ENCODE results near the gene DAO.
A peak's percentile ranks its signal among the peaks of the same experiment; 100 is the strongest.

Gene DAO

GRCh38 chr12:108879615-108880254 lies at the start of gene DAO:
Gene DAO, plus strand, starts transcription at chr12:108880092. Its CDS starts 4,915 bp downstream, at chr12:108885007.
- Histone ChIP-seq H3K27me3 (ENCODE audit: control insufficient read depth in 1 of 2, insufficient read depth in 2 of 2, low read length in 2 of 2) (no peaks in the 10 kb centered on the region), H3K36me3 (ENCODE audit: control insufficient read depth in 2 of 2, insufficient read depth in 2 of 2, low read length in 2 of 2) (no peaks in the 10 kb centered on the region), H3K4me3 (ENCODE audit: low read length in 2 of 2) (no peak within 1 kb of the TSS), H3K4me1 (ENCODE audit: control insufficient read depth, insufficient read depth, low read length) (no peaks in the 10 kb centered on the region), H3K9ac (ENCODE audit: low read length in 2 of 2) (no peak within 1 kb of the TSS), H3K9me3 (ENCODE audit: control insufficient read depth in 2 of 2, low read length in 2 of 2) (no peaks in the 10 kb centered on the region), H3K27ac (ENCODE audit: low read length) (no peak within 1 kb of the TSS)

- Histone ChIP-seq H3K36me3 (ENCODE audit: control insufficient read depth in 2 of 2, insufficient read depth in 2 of 2, low read length in 2 of 2) (peaks cover 19 to 26% of the 10 kb centered on the region in 2 donors), H3K27ac (ENCODE audit: low read length) (no peak overlapping the region), H3K9ac (ENCODE audit: low read length in 2 of 2) (no peak overlapping the region), H3K27me3 (ENCODE audit: control insufficient read depth in 1 of 2, insufficient read depth in 2 of 2, low read length in 2 of 2) (no peaks in the 10 kb centered on the region), H3K9me3 (ENCODE audit: control insufficient read depth in 2 of 2, low read length in 2 of 2) (no peaks in the 10 kb centered on the region), H3K4me1 (ENCODE audit: control insufficient read depth, insufficient read depth, low read length) (peaks cover 48% of the 10 kb centered on the region), H3K4me3 (ENCODE audit: low read length in 2 of 2) (no peak overlapping the region)
Observed at GRCh38 chr12:108831309-108831991, 48.4 kb upstream of the DAO start.

- H3K27ac ChIP-seq (ENCODE audit: low read length) = peak overlapping the region; percentile 67
- no peaks in the 10 kb centered on the region for H3K27me3 ChIP-seq (ENCODE audit: control insufficient read depth in 1 of 2, insufficient read depth in 2 of 2, low read length in 2 of 2)
- H3K4me3 ChIP-seq (ENCODE audit: low read length in 2 of 2) = peak overlapping the region in 1 of 2 donors; percentile 57
- H3K4me1 ChIP-seq (ENCODE audit: control insufficient read depth, insufficient read depth, low read length) = peaks cover 42% of the 10 kb centered on the region
- no peak overlapping the region for H3K9ac ChIP-seq (ENCODE audit: low read length in 2 of 2)
- peaks cover 19 to 26% of the 10 kb centered on the region in 2 donors for H3K36me3 ChIP-seq (ENCODE audit: control insufficient read depth in 2 of 2, insufficient read depth in 2 of 2, low read length in 2 of 2)
- H3K9me3 ChIP-seq (ENCODE audit: control insufficient read depth in 2 of 2, low read length in 2 of 2) = no peaks in the 10 kb centered on the region
Observed at GRCh38 chr12:108832208-108832607, 47.7 kb upstream of the DAO start.

GRCh38 chr12:108832730-108833354 lies 47.0 kb upstream of the DAO start:
- H3K27me3 ChIP-seq (ENCODE audit: control insufficient read depth in 1 of 2, insufficient read depth in 2 of 2, low read length in 2 of 2) = no peaks in the 10 kb centered on the region
- H3K36me3 ChIP-seq (ENCODE audit: control insufficient read depth in 2 of 2, insufficient read depth in 2 of 2, low read length in 2 of 2) = peaks cover 19 to 26% of the 10 kb centered on the region in 2 donors
- H3K4me3 ChIP-seq (ENCODE audit: low read length in 2 of 2) = peak overlapping the region; percentile 51 to 57
- no peaks in the 10 kb centered on the region for H3K9me3 ChIP-seq (ENCODE audit: control insufficient read depth in 2 of 2, low read length in 2 of 2)
- H3K4me1 ChIP-seq (ENCODE audit: control insufficient read depth, insufficient read depth, low read length) = peaks cover 37% of the 10 kb centered on the region
- peak overlapping the region; percentile 67 for H3K27ac ChIP-seq (ENCODE audit: low read length)
- H3K9ac ChIP-seq (ENCODE audit: low read length in 2 of 2) = peak overlapping the region; percentile 41 to 42

- no peaks in the 10 kb centered on the region for H3K9me3 ChIP-seq (ENCODE audit: control insufficient read depth in 2 of 2, low read length in 2 of 2)
- H3K4me3 ChIP-seq (ENCODE audit: low read length in 2 of 2) = peak overlapping the region; percentile 51 to 57
- peaks cover 19 to 26% of the 10 kb centered on the region in 2 donors for H3K36me3 ChIP-seq (ENCODE audit: control insufficient read depth in 2 of 2, insufficient read depth in 2 of 2, low read length in 2 of 2)
- H3K9ac ChIP-seq (ENCODE audit: low read length in 2 of 2) = peak overlapping the region; percentile 13 to 41
- H3K4me1 ChIP-seq (ENCODE audit: control insufficient read depth, insufficient read depth, low read length) = peaks cover 41% of the 10 kb centered on the region
- no peaks in the 10 kb centered on the region for H3K27me3 ChIP-seq (ENCODE audit: control insufficient read depth in 1 of 2, insufficient read depth in 2 of 2, low read length in 2 of 2)
- H3K27ac ChIP-seq (ENCODE audit: low read length) = peak overlapping the region; percentile 67
Observed at GRCh38 chr12:108833355-108833733, 46.5 kb upstream of the DAO start.

- Histone ChIP-seq H3K4me3 (ENCODE audit: low read length in 2 of 2) (peak overlapping the region in 1 of 2 donors; percentile 57), H3K27ac (ENCODE audit: low read length) (peak overlapping the region; percentile 67), H3K4me1 (ENCODE audit: control insufficient read depth, insufficient read depth, low read length) (peaks cover 42% of the 10 kb centered on the region)
Observed at GRCh38 chr12:108833757-108834472, 46.0 kb upstream of the DAO start.

GRCh38 chr12:108835860-108836634 lies 43.8 kb upstream of the DAO start:
- Histone ChIP-seq H3K27ac (ENCODE audit: low read length) (no peak overlapping the region), H3K27me3 (ENCODE audit: control insufficient read depth in 1 of 2, insufficient read depth in 2 of 2, low read length in 2 of 2) (no peaks in the 10 kb centered on the region), H3K4me3 (ENCODE audit: low read length in 2 of 2) (no peak overlapping the region), H3K4me1 (ENCODE audit: control insufficient read depth, insufficient read depth, low read length) (peaks cover 59% of the 10 kb centered on the region), H3K9ac (ENCODE audit: low read length in 2 of 2) (no peak overlapping the region), H3K9me3 (ENCODE audit: control insufficient read depth in 2 of 2, low read length in 2 of 2) (no peaks in the 10 kb centered on the region), H3K36me3 (ENCODE audit: control insufficient read depth in 2 of 2, insufficient read depth in 2 of 2, low read length in 2 of 2) (peaks cover 11 to 18% of the 10 kb centered on the region in 2 donors)

More at GRCh38 chr12:108833757-108834472, 46.0 kb upstream of the DAO start:
- Histone ChIP-seq H3K9me3 (ENCODE audit: control insufficient read depth in 2 of 2, low read length in 2 of 2) (no peaks in the 10 kb centered on the region), H3K27me3 (ENCODE audit: control insufficient read depth in 1 of 2, insufficient read depth in 2 of 2, low read length in 2 of 2) (no peaks in the 10 kb centered on the region), H3K9ac (ENCODE audit: low read length in 2 of 2) (peak overlapping the region in 1 of 2 donors; percentile 12), H3K36me3 (ENCODE audit: control insufficient read depth in 2 of 2, insufficient read depth in 2 of 2, low read length in 2 of 2) (peaks cover 18 to 26% of the 10 kb centered on the region in 2 donors)

- H3K27ac ChIP-seq (ENCODE audit: low read length) = no peak overlapping the region
- peaks cover 6 to 14% of the 10 kb centered on the region in 2 donors for H3K36me3 ChIP-seq (ENCODE audit: control insufficient read depth in 2 of 2, insufficient read depth in 2 of 2, low read length in 2 of 2)
- H3K27me3 ChIP-seq (ENCODE audit: control insufficient read depth in 1 of 2, insufficient read depth in 2 of 2, low read length in 2 of 2) = no peaks in the 10 kb centered on the region
- no peak overlapping the region for H3K4me3 ChIP-seq (ENCODE audit: low read length in 2 of 2)
- H3K9me3 ChIP-seq (ENCODE audit: control insufficient read depth in 2 of 2, low read length in 2 of 2) = no peaks in the 10 kb centered on the region
- H3K9ac ChIP-seq (ENCODE audit: low read length in 2 of 2) = no peak overlapping the region
- H3K4me1 ChIP-seq (ENCODE audit: control insufficient read depth, insufficient read depth, low read length) = peaks cover 56% of the 10 kb centered on the region
Observed at GRCh38 chr12:108837239-108837638, 42.7 kb upstream of the DAO start.

- Histone ChIP-seq H3K27ac (ENCODE audit: low read length) (peak overlapping the region; percentile 56), H3K9ac (ENCODE audit: low read length in 2 of 2) (no peak overlapping the region), H3K4me1 (ENCODE audit: control insufficient read depth, insufficient read depth, low read length) (peaks cover 52% of the 10 kb centered on the region), H3K27me3 (ENCODE audit: control insufficient read depth in 1 of 2, insufficient read depth in 2 of 2, low read length in 2 of 2) (no peaks in the 10 kb centered on the region), H3K9me3 (ENCODE audit: control insufficient read depth in 2 of 2, low read length in 2 of 2) (no peaks in the 10 kb centered on the region), H3K36me3 (ENCODE audit: control insufficient read depth in 2 of 2, insufficient read depth in 2 of 2, low read length in 2 of 2) (peaks cover 6 to 17% of the 10 kb centered on the region in 2 donors), H3K4me3 (ENCODE audit: low read length in 2 of 2) (no peak overlapping the region)
Observed at GRCh38 chr12:108837680-108838079, 42.2 kb upstream of the DAO start.

Measured in stomach smooth muscle (tissue), 2 donors.